Activated CD8-positive, alpha-beta memory T cell treated with anti-CD3 and anti-CD28 coated beads, Interleukin-2, amount 50 U/mL, for 1 hour (primary cell): ENCODE data around the gene CCL28.

Experiments used
- DNase-seq: peaks from one replicate; pipeline ENCODE4 v3.0.0-alpha.2; 2020; ENCODE audit errors: extremely low read depth

Gene CCL28

DNA sequence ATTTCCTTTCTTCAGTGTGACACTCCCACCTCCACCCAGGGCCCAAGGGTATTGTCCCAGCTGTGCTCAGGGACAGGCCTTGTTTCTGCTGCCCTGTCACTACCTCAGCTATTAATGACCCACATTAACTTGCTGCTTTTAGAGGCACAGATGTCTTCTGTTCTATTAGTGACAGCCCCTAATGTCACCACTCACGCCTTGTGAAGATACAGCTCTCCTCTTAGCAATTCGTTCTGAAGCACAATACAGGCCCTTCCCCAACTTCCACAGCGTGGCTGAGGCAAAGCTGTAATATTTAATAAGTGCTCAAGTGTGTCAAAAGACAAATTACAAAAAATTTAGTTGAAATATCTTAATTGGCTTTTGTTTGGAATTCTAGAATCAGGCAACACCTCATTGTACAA lies 54.3 kb downstream of the CCL28 start:
- no peak for DNase-seq

DNA sequence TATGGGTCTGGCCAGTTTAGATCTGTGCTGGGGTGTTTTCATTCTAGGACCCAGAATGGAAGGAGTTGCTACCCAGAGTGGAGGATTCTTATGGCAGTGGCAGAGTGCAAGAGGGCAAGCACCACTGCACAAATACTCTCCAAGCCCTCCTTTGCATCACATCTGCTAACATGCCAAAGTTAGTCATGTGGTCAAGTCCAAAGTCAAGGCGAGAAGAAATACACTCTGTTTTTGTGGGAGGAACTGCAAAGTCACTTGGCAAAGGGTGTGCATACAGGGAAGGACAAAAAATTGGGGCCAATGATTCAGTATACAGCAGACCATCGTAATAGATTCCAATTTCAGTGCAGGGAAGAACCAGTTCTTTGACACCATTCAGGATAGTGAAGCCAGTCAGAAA lies 55.1 kb downstream of the CCL28 start:
- DNase-seq = no peak

DNA sequence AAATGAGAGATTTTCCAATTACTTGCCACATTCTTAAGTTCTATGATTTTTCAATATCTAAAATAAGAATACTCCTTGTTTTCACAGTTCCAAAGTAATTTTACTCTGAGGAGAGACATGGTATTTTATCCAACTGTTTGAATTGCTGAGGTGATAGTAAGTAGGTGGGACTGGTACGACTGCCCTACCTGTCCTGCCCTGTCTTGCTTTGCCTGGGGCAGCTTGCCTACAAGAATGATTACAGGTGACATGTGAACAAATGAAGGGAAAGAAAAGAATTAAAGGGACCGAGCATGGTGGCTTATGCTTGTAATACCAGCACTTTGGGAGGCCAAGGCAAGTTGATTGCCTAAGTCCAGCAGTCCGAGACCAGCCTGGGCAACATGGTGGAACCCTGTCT lies 57.4 kb downstream of the CCL28 start:
- no peak for DNase-seq

DNA sequence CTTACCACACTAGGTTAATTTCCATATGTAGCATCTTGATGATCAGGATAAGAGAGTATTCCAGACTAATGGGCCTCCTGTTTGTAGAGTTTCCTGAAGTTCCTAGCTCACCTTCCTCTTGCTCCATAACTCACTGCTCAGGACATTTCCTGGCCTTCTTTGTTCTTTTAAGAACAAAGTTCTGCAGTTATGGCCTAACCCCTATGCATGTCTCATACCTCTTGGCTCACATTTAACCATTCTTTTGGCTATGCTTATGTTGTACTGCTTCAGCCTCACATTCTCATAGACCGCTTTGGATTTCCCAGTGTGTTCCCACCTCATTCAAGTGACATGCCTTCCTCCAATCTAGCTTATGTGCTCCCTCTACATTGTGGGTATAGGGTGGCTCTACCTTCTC lies 58.5 kb downstream of the CCL28 start:
- no peak for DNase-seq

DNA sequence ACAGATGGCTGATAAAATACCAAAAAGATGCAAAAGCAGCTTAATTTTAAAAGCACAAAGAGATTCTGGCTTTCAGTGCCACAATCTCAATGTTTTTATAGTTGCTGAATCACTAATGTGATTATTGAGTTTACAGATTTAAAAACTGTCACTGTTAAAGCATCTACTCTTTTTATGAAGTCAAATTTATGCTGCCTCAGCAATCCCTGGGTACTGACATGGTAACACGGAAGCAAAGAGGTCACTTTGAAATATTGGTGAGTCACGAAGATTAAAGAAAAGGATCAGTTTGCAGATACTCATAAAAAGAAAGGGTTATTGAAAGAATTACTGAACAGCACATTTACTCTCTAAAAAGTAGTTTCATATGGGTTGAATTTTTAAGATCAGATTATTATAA lies 59.3 kb downstream of the CCL28 start:
- no peak for DNase-seq

DNA sequence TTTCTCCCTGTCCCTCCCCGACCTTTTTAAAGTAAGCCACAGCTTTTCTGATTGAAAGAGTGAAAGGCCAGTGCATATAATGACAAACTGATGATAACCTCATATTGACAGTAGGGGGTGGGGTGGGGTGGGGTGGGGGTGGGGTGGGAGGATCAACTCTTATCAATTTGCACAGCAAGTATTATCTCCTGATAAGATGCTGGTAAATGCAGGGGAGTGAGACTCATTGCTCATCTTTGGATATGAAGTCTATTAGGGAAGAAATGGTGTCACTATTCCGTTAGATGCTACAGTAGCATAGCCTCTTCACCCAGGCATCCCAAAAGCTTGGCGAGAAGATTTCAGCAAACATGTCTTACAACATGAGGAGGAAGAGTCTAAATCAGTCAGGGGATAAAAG lies 60.1 kb downstream of the CCL28 start:
- no peak for DNase-seq

DNA sequence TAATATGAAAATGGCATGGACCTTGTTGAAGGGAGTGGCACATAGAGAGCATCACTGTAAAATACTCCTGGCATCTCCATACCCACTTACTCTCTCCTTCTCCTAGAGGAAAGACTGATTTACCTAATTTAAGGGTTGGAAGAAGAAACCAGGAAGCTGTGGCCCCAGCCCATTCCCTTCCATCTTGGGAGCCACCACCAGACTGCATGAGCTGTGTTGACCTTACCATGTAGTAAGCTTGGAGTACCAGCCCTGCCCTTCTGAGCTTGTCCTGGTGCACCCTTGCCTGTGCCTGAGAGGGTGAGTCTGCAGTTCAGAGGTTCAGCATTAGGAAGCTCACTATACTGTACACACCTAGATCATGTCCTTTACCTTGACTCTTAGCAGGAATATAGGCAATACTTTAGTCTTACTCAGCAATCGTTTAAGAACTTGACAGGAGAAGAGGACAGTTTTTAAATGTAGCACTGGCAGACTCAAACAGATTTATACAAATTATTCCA lies 63.3 kb downstream of the CCL28 start:
- DNase-seq = no peak

DNA sequence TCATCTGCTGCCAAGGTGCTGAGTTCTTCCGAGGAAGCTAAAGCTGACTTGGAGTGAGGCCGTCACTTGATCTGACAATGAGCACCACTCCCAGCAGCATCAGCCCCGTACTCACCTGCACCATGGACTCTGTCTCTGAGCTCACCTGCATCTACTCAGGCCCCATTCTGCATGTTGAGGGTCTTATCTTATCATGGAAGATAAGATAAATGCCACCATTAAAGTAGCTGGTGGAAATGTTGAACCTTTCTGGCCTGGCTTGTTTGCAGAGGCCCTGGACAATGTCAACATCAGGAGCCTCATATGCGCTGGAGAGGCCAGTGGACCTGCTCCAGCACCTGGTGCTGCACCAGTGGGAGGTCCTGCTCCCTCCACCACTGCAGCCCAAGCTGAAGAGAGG lies 64.0 kb downstream of the CCL28 start:
- no peak for DNase-seq

DNA sequence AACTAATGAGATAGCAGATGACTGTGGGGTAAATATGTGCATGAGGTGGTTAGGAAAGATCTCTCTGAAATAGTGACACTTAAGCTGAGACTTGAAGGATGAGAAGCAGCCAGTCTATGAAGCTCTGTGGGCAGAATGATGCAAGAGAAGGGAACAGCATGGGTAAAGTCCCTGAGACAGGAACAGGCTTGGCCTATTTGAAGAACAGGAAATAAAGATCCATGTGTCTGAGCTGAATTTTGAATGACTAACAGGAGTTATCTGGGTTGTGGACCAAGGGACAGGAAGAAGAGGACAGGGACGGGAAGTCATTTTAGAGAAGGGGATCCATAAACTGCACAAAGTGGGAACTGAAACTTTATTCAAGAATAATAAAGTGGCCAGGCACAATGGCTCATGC lies 73.3 kb downstream of the CCL28 start:
- DNase-seq = no peak

DNA sequence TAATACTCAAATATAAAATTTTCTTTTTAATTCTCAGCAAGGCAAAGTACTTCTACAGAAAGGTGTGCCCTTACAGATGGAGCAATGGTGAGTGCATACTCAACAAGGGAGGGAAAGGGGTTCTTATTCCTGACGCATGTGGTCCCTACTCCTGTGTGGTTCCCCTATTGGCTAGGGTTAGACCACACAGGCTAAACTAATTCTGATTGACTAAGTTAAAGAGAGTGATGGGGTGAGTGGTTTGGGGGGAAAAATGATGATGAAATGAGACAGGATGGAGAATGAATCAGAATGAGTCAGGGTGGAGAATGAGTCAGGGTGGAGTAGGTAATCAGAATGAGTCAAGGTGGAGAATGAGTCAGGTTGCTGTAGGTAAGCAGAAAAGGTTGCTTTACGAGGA lies 76.0 kb downstream of the CCL28 start:
- no peak for DNase-seq

DNA sequence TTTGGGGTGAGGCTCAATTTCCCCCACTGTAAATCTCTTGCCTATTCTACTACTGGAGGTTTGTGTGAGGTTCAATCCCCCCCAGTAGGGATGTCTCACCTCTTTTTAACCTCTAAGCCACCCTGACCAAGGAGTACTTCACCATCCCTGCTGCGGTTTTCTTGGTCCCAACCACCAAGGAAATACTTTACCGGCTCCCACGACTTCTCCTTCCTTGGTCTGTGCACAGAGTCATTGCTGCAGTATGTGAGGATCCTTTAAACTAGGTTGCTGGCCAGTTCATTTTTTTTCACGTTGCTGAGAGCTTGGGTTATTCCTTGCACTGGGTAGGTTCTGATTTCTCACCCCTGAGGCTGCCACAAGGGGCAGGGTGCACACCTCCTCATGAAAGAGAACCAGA lies 76.5 kb downstream of the CCL28 start:
- no peak for DNase-seq

DNA sequence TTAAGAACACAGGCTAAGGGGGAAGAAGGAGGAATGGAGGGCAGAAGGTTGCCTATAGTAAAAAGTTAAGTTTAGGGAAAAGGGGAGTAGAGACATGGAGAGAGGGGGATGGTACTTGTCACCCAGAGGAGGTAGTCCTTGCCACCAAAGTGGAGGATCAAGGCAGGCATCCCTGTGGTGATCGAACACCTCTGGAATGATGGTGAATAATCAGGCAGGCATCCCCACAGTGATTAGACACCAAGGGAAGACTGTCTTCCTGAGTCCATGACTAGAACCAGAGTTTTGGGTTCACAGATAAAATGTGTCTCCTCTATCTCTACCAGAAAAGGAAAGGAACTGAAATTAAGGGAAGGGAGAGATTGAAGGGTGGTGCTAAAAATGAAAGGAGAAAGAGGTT lies 79.8 kb downstream of the CCL28 start:
- DNase-seq = no peak
